LHCN-M2 (cell line): ENCODE results near the gene CTSC. TPM values are rescaled to one million over a fixed set of nuclear protein-coding genes. Genes with fewer than 3 reads are reported as not detected.

Experiments used
- DNase-seq: peaks from one replicate; pipeline ENCODE4 v3.0.0-alpha.2; 2012; ENCODE audit warnings: low read depth
- polyA plus RNA-seq: library from polyadenylated mRNA; unstranded; fragments of >200 nt; gene quantifications from one replicate; pipeline ENCODE4 v1.2.1, GENCODE V29; 2012; ENCODE audit warnings: missing spikeins
- total RNA-seq: library from RNA; depleted of rRNA; stranded (reverse); fragments of >200 nt; gene quantifications from 2 replicates; pipeline ENCODE4 v1.2.3, GENCODE V29; 2014; rRNA removed

Gene CTSC
- total RNA-seq: 27.6 and 32.5 TPM in 2 replicates
- polyA plus RNA-seq: 20.7 TPM

GRCh38 chr11:88337181-88337986 is at the start of gene CTSC:
Gene CTSC, minus strand, starts transcription at chr11:88337736. Its CDS starts 64 bp downstream, at chr11:88337672.
- peak; percentile 73 for DNase-seq

GRCh38 chr11:88384669-88385005 is 47.1 kb upstream of the CTSC start:
- peak; percentile 15 for DNase-seq

GRCh38 chr11:88384004-88384668 is 46.6 kb upstream of the CTSC start:
- peak; percentile 26 for DNase-seq

GRCh38 chr11:88383447-88383846 is 45.9 kb upstream of the CTSC start:
- no peak for DNase-seq

- no peak for DNase-seq
These were observed 41.6 kb upstream of the CTSC start for GRCh38 chr11:88379130-88379529.

GRCh38 chr11:88378422-88379066 is 41.0 kb upstream of the CTSC start:
- DNase-seq: no peak

GRCh38 chr11:88377646-88378045 is 40.1 kb upstream of the CTSC start:
- peak; percentile 19 for DNase-seq

- DNase-seq: no peak
These were observed 39.6 kb upstream of the CTSC start for GRCh38 chr11:88377144-88377543.

GRCh38 chr11:88375927-88376470 is 38.5 kb upstream of the CTSC start:
- DNase-seq: no peak

- DNase-seq: no peak
These were observed 33.2 kb upstream of the CTSC start for GRCh38 chr11:88370782-88371181.

GRCh38 chr11:88367310-88367709 is 29.8 kb upstream of the CTSC start:
- no peak for DNase-seq

GRCh38 chr11:88363648-88364065 is 26.1 kb upstream of the CTSC start:
- no peak for DNase-seq

GRCh38 chr11:88363004-88363403 is 25.5 kb upstream of the CTSC start:
- DNase-seq: no peak

- DNase-seq: no peak
These were observed 22.6 kb upstream of the CTSC start for GRCh38 chr11:88360141-88360540.

- no peak for DNase-seq
These were observed 22.0 kb upstream of the CTSC start for GRCh38 chr11:88359541-88359940.

- DNase-seq: no peak
These were observed 21.6 kb upstream of the CTSC start for GRCh38 chr11:88359114-88359513.

GRCh38 chr11:88358040-88358431 is 20.5 kb upstream of the CTSC start:
- DNase-seq: no peak

- peak; percentile 34 for DNase-seq
These were observed 19.9 kb upstream of the CTSC start for GRCh38 chr11:88357323-88358039.

GRCh38 chr11:88355887-88356286 is 18.4 kb upstream of the CTSC start:
- DNase-seq: no peak

GRCh38 chr11:88354912-88355311 is 17.4 kb upstream of the CTSC start:
- no peak for DNase-seq

GRCh38 chr11:88353835-88354496 is 16.4 kb upstream of the CTSC start:
- no peak for DNase-seq
